ENCODE results near the gene DES. TPM values are rescaled to one million over a fixed set of nuclear protein-coding genes. Genes with fewer than 3 reads are reported as not detected.

Gene DES
- total RNA-seq, 2 donors from 2014 or later, result 12.7 to 23.1 TPM

DNA sequence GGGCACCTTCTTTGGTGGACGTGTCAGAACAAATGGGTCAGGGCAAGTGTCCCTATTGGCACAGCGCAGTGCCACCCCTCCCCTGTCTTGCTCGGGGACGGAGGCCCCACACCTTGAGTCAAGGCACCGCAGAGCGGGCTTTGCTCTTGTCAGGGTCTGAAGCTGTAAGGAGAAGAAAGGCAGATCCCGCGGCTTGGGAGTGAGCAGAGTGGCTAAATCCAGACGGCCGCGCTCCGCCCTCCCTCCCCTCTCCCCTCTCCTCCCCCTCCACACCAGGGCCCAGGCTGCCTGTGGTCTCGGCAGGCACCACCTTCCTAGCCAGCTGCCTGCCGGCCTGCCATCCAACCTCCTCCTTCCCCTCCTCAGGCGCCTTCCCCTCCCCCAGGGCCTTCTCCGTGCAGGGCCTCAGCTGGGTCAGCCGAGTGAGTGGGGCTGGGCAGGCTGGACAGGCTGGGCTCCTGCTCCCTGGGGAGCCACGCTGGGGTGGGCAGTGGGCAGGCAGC is 42.3 kb downstream of the DES start:
- TF ChIP-seq POLR2A (IDR thresholded peaks at IDR 0.05) (no peak), CTCF (IDR thresholded peaks at IDR 0.05) (no peak)
- H3K27me3 ChIP-seq, result no peaks in the 10 kb centered on the region
- no peak overlapping the region for H3K27ac ChIP-seq
- DNase-seq (no peak), ATAC-seq (no peak)
- H3K4me1 ChIP-seq, result no peaks in the 10 kb centered on the region
- WGBS, 2 donors, result 58 to 67% methylated on average over 4 to 18 of the region's 18 CpGs
- H3K4me3 ChIP-seq, result no peak overlapping the region
- intact Hi-C loops (cut with DNase I), result no loop called here
- H3K36me3 ChIP-seq (replicated peaks in 1 of 2; ENCODE audit: insufficient read depth in 1 of 2, low read depth in 2 of 2), result no peaks in the 10 kb centered on the region
- no peaks in the 10 kb centered on the region for H3K9me3 ChIP-seq

- Histone ChIP-seq H3K27me3 (no peaks in the 10 kb centered on the region), H3K9me3 (no peaks in the 10 kb centered on the region), H3K36me3 (replicated peaks in 1 of 2; ENCODE audit: insufficient read depth in 1 of 2, low read depth in 2 of 2) (no peaks in the 10 kb centered on the region), H3K27ac (no peak overlapping the region), H3K4me1 (no peaks in the 10 kb centered on the region), H3K4me3 (no peak overlapping the region)
- 33 to 37% methylated on average over 10 to 11 of the region's 11 CpGs for whole genome bisulfite sequencing, 2 donors
- intact Hi-C loops (cut with DNase I), result no loop called here
- TF ChIP-seq CTCF (IDR thresholded peaks at IDR 0.05), result no peak
- no peak for TF ChIP-seq POLR2A (IDR thresholded peaks at IDR 0.05)
- DNase-seq (no peak), ATAC-seq (no peak)
Measured at GRCh38 chr2:219461047-219461514, 42.9 kb downstream of the DES start.

GRCh38 chr2:219461669-219462068 is 43.5 kb downstream of the DES start:
- Histone ChIP-seq H3K27ac (no peak overlapping the region), H3K27me3 (no peaks in the 10 kb centered on the region), H3K4me1 (no peaks in the 10 kb centered on the region), H3K9me3 (no peaks in the 10 kb centered on the region), H3K36me3 (replicated peaks in 1 of 2; ENCODE audit: insufficient read depth in 1 of 2, low read depth in 2 of 2) (no peaks in the 10 kb centered on the region), H3K4me3 (no peak overlapping the region)
- DNase-seq (no peak), ATAC-seq (no peak)
- TF ChIP-seq CTCF (IDR thresholded peaks at IDR 0.05) (no peak), POLR2A (IDR thresholded peaks at IDR 0.05) (no peak)
- intact Hi-C loops (cut with DNase I), result no loop called here
- 87 to 88% methylated on average over 13 to 14 of the region's 14 CpGs for WGBS, 2 donors

GRCh38 chr2:219462349-219462748 is 44.2 kb downstream of the DES start:
- H3K27ac ChIP-seq, result no peak overlapping the region
- ATAC-seq, result no peak
- intact Hi-C loops (cut with DNase I), result no loop called here

More at GRCh38 chr2:219462349-219462748, 44.2 kb downstream of the DES start:
- 91% methylated on average over 4 to 9 of the region's 9 CpGs for WGBS, 2 donors
- no peak for DNase-seq
- TF ChIP-seq CTCF (IDR thresholded peaks at IDR 0.05), result no peak
- no peak overlapping the region for H3K4me3 ChIP-seq
- H3K9me3 ChIP-seq, result no peaks in the 10 kb centered on the region
- H3K27me3 ChIP-seq, result no peaks in the 10 kb centered on the region
- H3K4me1 ChIP-seq, result no peaks in the 10 kb centered on the region
- H3K36me3 ChIP-seq (replicated peaks in 1 of 2; ENCODE audit: insufficient read depth in 1 of 2, low read depth in 2 of 2), result no peaks in the 10 kb centered on the region

All from body of pancreas (tissue), 4 donors.